ENCODE data around the gene TPRN. TPM values are rescaled to one million over a fixed set of nuclear protein-coding genes. Genes with fewer than 3 reads are reported as not detected.

Gene TPRN
- total RNA-seq, 1 experiment from 2014 or later: 43.1 TPM

DNA sequence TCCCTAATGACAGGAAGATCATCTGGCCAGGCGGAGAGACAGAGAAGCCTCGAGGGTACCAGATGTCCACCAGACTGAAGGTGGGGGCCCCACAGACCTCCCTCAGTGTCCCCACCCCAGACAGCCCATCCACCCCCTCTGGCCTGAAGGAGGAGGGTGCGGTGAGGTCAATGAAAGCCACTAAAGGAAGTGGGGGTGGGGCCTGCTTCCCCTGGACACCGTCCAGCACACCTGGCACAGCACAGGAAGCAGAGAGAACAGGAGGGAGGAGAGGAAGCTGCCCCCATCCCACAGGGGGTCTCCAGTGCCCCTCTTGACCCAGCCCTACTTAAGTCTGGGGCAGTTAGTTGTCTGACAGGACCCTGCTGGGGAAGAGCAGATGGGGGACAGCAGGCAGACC, 41.9 kb downstream of the TPRN start (continued):
- TF ChIP-seq, protein P1, sequence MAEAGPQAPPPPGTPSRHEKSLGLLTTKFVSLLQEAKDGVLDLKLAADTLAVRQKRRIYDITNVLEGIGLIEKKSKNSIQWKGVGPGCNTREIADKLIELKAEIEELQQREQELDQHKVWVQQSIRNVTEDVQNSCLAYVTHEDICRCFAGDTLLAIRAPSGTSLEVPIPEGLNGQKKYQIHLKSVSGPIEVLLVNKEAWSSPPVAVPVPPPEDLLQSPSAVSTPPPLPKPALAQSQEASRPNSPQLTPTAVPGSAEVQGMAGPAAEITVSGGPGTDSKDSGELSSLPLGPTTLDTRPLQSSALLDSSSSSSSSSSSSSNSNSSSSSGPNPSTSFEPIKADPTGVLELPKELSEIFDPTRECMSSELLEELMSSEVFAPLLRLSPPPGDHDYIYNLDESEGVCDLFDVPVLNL (CRISPR knock-in tag; IDR thresholded peaks at IDR 0.05; ENCODE audit: borderline replicate concordance, low read depth): no peak
- TF ChIP-seq ZNF423 (CRISPR knock-in tag; IDR thresholded peaks at IDR 0.05) (no peak), NFE2L1 (CRISPR knock-in tag; IDR thresholded peaks at IDR 0.05) (no peak), NFATC4 (CRISPR knock-in tag; IDR thresholded peaks at IDR 0.05) (no peak)
- TF ChIP-seq, protein P2, sequence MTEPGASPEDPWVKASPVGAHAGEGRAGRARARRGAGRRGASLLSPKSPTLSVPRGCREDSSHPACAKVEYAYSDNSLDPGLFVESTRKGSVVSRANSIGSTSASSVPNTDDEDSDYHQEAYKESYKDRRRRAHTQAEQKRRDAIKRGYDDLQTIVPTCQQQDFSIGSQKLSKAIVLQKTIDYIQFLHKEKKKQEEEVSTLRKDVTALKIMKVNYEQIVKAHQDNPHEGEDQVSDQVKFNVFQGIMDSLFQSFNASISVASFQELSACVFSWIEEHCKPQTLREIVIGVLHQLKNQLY (CRISPR knock-in tag; IDR thresholded peaks at IDR 0.05): no peak
- TF ChIP-seq, protein P3, sequence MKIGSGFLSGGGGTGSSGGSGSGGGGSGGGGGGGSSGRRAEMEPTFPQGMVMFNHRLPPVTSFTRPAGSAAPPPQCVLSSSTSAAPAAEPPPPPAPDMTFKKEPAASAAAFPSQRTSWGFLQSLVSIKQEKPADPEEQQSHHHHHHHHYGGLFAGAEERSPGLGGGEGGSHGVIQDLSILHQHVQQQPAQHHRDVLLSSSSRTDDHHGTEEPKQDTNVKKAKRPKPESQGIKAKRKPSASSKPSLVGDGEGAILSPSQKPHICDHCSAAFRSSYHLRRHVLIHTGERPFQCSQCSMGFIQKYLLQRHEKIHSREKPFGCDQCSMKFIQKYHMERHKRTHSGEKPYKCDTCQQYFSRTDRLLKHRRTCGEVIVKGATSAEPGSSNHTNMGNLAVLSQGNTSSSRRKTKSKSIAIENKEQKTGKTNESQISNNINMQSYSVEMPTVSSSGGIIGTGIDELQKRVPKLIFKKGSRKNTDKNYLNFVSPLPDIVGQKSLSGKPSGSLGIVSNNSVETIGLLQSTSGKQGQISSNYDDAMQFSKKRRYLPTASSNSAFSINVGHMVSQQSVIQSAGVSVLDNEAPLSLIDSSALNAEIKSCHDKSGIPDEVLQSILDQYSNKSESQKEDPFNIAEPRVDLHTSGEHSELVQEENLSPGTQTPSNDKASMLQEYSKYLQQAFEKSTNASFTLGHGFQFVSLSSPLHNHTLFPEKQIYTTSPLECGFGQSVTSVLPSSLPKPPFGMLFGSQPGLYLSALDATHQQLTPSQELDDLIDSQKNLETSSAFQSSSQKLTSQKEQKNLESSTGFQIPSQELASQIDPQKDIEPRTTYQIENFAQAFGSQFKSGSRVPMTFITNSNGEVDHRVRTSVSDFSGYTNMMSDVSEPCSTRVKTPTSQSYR (CRISPR knock-in tag; IDR thresholded peaks at IDR 0.05): no peak

DNA sequence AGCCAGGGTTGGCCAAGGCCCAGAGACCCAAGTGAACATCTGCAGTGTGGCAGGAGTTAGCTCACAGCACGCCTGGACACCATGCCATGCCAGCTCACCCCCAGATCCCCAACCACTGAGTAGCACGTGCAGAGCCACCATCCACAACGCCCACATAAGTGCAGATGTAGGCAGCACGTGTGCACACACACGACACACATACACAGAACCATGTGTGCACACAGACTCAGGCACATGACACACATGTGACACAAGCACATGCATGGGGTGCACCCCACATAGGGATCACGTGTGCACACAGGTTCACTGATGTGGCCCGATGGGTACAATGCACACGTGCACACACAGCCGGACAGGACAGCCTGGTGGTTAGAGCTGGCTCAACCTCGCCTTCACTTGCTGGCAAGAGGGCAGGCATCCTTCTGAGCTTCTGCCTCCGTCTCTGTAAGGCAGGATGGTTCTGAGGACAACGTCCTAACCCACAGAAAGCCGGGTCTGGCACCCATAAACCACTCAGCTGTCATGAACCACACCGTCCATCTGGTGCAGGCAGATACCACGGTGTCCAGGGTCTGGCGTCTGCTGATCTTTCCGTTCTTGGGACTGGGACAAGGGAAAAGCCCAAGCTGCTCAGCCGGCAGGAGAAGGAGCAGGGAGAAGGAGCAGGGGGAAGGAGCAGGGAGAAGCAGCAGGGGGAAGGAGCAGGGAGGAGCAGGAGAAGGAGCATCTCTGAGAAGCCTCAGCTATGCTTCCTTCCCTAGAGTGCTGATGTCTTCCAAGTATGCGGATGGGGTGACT, 42.7 kb downstream of the TPRN start:
- no peak for ATAC-seq
- Mint-ChIP-seq H3K4me3 (no peak overlapping the region), H3K36me3 (no peaks in the 10 kb centered on the region), H3K4me1 (no peaks in the 10 kb centered on the region), H3K27me3 (ENCODE audit: low read depth) (peaks cover 74% of the 10 kb centered on the region), H3K27ac (no peak overlapping the region), H3K9me3 (no peaks in the 10 kb centered on the region)
- CTCF ChIA-PET: interaction anchor here (0.8 to 1.8 kb wide), 10 partner anchors 18 to 180 kb away, joined by 3 to 15 read pairs (median 6); partner anchors contain the start of gene NPDC1
- DNase-seq (ENCODE audit: low spot score): no peak
- POLR2A ChIA-PET: interaction anchor here (1.0 kb wide), 1 partner anchor 28 kb away, joined by 7 read pairs; no protein-coding TSS in a partner anchor
- TF ChIP-seq GABPB1 (CRISPR knock-in tag; IDR thresholded peaks at IDR 0.05): no peak
- TF ChIP-seq, protein P4, sequence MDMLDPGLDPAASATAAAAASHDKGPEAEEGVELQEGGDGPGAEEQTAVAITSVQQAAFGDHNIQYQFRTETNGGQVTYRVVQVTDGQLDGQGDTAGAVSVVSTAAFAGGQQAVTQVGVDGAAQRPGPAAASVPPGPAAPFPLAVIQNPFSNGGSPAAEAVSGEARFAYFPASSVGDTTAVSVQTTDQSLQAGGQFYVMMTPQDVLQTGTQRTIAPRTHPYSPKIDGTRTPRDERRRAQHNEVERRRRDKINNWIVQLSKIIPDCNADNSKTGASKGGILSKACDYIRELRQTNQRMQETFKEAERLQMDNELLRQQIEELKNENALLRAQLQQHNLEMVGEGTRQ (CRISPR knock-in tag; IDR thresholded peaks at IDR 0.05): no peak
- TF ChIP-seq, protein P5, sequence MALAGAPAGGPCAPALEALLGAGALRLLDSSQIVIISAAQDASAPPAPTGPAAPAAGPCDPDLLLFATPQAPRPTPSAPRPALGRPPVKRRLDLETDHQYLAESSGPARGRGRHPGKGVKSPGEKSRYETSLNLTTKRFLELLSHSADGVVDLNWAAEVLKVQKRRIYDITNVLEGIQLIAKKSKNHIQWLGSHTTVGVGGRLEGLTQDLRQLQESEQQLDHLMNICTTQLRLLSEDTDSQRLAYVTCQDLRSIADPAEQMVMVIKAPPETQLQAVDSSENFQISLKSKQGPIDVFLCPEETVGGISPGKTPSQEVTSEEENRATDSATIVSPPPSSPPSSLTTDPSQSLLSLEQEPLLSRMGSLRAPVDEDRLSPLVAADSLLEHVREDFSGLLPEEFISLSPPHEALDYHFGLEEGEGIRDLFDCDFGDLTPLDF (CRISPR knock-in tag; IDR thresholded peaks at IDR 0.05): no peak
- TF ChIP-seq, protein P6, sequence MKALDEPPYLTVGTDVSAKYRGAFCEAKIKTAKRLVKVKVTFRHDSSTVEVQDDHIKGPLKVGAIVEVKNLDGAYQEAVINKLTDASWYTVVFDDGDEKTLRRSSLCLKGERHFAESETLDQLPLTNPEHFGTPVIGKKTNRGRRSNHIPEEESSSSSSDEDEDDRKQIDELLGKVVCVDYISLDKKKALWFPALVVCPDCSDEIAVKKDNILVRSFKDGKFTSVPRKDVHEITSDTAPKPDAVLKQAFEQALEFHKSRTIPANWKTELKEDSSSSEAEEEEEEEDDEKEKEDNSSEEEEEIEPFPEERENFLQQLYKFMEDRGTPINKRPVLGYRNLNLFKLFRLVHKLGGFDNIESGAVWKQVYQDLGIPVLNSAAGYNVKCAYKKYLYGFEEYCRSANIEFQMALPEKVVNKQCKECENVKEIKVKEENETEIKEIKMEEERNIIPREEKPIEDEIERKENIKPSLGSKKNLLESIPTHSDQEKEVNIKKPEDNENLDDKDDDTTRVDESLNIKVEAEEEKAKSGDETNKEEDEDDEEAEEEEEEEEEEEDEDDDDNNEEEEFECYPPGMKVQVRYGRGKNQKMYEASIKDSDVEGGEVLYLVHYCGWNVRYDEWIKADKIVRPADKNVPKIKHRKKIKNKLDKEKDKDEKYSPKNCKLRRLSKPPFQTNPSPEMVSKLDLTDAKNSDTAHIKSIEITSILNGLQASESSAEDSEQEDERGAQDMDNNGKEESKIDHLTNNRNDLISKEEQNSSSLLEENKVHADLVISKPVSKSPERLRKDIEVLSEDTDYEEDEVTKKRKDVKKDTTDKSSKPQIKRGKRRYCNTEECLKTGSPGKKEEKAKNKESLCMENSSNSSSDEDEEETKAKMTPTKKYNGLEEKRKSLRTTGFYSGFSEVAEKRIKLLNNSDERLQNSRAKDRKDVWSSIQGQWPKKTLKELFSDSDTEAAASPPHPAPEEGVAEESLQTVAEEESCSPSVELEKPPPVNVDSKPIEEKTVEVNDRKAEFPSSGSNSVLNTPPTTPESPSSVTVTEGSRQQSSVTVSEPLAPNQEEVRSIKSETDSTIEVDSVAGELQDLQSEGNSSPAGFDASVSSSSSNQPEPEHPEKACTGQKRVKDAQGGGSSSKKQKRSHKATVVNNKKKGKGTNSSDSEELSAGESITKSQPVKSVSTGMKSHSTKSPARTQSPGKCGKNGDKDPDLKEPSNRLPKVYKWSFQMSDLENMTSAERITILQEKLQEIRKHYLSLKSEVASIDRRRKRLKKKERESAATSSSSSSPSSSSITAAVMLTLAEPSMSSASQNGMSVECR (CRISPR knock-in tag; IDR thresholded peaks at IDR 0.05; ENCODE audit: borderline replicate concordance): no peak
- TF ChIP-seq, protein P7, sequence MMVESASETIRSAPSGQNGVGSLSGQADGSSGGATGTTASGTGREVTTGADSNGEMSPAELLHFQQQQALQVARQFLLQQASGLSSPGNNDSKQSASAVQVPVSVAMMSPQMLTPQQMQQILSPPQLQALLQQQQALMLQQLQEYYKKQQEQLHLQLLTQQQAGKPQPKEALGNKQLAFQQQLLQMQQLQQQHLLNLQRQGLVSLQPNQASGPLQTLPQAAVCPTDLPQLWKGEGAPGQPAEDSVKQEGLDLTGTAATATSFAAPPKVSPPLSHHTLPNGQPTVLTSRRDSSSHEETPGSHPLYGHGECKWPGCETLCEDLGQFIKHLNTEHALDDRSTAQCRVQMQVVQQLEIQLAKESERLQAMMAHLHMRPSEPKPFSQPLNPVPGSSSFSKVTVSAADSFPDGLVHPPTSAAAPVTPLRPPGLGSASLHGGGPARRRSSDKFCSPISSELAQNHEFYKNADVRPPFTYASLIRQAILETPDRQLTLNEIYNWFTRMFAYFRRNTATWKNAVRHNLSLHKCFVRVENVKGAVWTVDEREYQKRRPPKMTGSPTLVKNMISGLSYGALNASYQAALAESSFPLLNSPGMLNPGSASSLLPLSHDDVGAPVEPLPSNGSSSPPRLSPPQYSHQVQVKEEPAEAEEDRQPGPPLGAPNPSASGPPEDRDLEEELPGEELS (CRISPR knock-in tag; IDR thresholded peaks at IDR 0.05): no peak
- TF ChIP-seq, protein P8, sequence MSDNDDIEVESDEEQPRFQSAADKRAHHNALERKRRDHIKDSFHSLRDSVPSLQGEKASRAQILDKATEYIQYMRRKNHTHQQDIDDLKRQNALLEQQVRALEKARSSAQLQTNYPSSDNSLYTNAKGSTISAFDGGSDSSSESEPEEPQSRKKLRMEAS (CRISPR knock-in tag; IDR thresholded peaks at IDR 0.05): no peak
- TF ChIP-seq, protein P9, sequence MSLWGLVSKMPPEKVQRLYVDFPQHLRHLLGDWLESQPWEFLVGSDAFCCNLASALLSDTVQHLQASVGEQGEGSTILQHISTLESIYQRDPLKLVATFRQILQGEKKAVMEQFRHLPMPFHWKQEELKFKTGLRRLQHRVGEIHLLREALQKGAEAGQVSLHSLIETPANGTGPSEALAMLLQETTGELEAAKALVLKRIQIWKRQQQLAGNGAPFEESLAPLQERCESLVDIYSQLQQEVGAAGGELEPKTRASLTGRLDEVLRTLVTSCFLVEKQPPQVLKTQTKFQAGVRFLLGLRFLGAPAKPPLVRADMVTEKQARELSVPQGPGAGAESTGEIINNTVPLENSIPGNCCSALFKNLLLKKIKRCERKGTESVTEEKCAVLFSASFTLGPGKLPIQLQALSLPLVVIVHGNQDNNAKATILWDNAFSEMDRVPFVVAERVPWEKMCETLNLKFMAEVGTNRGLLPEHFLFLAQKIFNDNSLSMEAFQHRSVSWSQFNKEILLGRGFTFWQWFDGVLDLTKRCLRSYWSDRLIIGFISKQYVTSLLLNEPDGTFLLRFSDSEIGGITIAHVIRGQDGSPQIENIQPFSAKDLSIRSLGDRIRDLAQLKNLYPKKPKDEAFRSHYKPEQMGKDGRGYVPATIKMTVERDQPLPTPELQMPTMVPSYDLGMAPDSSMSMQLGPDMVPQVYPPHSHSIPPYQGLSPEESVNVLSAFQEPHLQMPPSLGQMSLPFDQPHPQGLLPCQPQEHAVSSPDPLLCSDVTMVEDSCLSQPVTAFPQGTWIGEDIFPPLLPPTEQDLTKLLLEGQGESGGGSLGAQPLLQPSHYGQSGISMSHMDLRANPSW (CRISPR knock-in tag; conservative IDR thresholded peaks at IDR 0.05; ENCODE audit: low read depth): no peak
- TF ChIP-seq, protein P10, sequence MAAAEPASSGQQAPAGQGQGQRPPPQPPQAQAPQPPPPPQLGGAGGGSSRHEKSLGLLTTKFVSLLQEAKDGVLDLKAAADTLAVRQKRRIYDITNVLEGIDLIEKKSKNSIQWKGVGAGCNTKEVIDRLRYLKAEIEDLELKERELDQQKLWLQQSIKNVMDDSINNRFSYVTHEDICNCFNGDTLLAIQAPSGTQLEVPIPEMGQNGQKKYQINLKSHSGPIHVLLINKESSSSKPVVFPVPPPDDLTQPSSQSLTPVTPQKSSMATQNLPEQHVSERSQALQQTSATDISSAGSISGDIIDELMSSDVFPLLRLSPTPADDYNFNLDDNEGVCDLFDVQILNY (CRISPR knock-in tag; IDR thresholded peaks at IDR 0.05): no peak
- no peak for TF ChIP-seq HMGA2 (CRISPR knock-in tag; IDR thresholded peaks at IDR 0.05)

All from WTC11 (cell line).